ENCODE data around the gene RNF115.
"Not testable (repeated sequence)": the region's sequence is repeated elsewhere in the genome, so short reads cannot be mapped to it uniquely, and the experiment has no call there.

The RNF115 gene

GRCh38 chr1:145826030-145826429 lies 2.1 kb upstream of the RNF115 start:
- DNase-seq = no peak

GRCh38 chr1:145824499-145824842 lies 576 bp upstream of the RNF115 start:
- no peak for DNase-seq

GRCh38 chr1:145822779-145823331 lies 1.0 kb downstream of the RNF115 start:
- not testable (repeated sequence) for DNase-seq

- DNase-seq = peak in 1 of 2 donors; percentile 15
Measured at GRCh38 chr1:145818095-145818494, 5.8 kb downstream of the RNF115 start.

- DNase-seq = not testable (repeated sequence)
Measured at GRCh38 chr1:145812977-145813810, 10.7 kb downstream of the RNF115 start.

GRCh38 chr1:145806844-145807243 lies 17.1 kb downstream of the RNF115 start:
- DNase-seq = no peak

GRCh38 chr1:145806408-145806807 lies 17.5 kb downstream of the RNF115 start:
- DNase-seq = no peak

GRCh38 chr1:145805057-145805456 lies 18.8 kb downstream of the RNF115 start:
- DNase-seq = no peak

- no peak for DNase-seq
Measured at GRCh38 chr1:145804235-145805045, 19.5 kb downstream of the RNF115 start.

GRCh38 chr1:145799806-145800205 lies 24.1 kb downstream of the RNF115 start:
- DNase-seq = no peak

- DNase-seq = no peak
Measured at GRCh38 chr1:145796753-145797152, 27.1 kb downstream of the RNF115 start.

GRCh38 chr1:145795257-145795881 lies 28.5 kb downstream of the RNF115 start:
- DNase-seq = no peak

GRCh38 chr1:145792484-145792883 lies 31.4 kb downstream of the RNF115 start:
- no peak for DNase-seq

- DNase-seq = not testable (repeated sequence)
Measured at GRCh38 chr1:145791860-145792259, 32.0 kb downstream of the RNF115 start.

GRCh38 chr1:145788580-145788979 lies 35.3 kb downstream of the RNF115 start:
- DNase-seq = no peak

GRCh38 chr1:145786271-145786670 lies 37.6 kb downstream of the RNF115 start:
- DNase-seq = no peak

GRCh38 chr1:145785547-145785946 lies 38.3 kb downstream of the RNF115 start:
- DNase-seq = no peak

GRCh38 chr1:145784409-145784808 lies 39.5 kb downstream of the RNF115 start:
- DNase-seq = no peak

GRCh38 chr1:145782272-145783099 lies 41.4 kb downstream of the RNF115 start:
- no peak for DNase-seq

- DNase-seq = no peak
Measured at GRCh38 chr1:145778146-145778540, 45.8 kb downstream of the RNF115 start.

- no peak for DNase-seq
Measured at GRCh38 chr1:145777357-145778145, 46.3 kb downstream of the RNF115 start.

- DNase-seq = no peak
Measured at GRCh38 chr1:145773423-145773822, 50.5 kb downstream of the RNF115 start.

All from CD4-positive, alpha-beta T cell treated with Interferon alpha-2 for 1 hour (primary cell).